CD14-positive monocyte (primary cell): ENCODE measurements around the gene GIGYF2. TPM values are rescaled to one million over a fixed set of nuclear protein-coding genes. Genes with fewer than 3 reads are reported as not detected.

Experiments used
- DNase-seq, 3 donors: peaks; one replicate each; pipeline ENCODE4 v3.0.0-alpha.2; 2011 to 2022
- H2AFZ ChIP-seq: 2 replicates; pipeline ENCODE4 v1.6.0; 2012; ENCODE audit warnings: mild to moderate bottlenecking, low read depth, low read length, inconsistent platforms; ENCODE audit not compliant: insufficient read depth, poor library complexity, severe bottlenecking
- H3K27ac ChIP-seq, 2 donors: 1 replicate in 1 of 2; 2 replicates in 1 of 2; pipeline ENCODE4 v1.5.1; 2012 to 2013; ENCODE audit warnings: low read length in 2 of 2, control low read depth in 1 of 2, inconsistent platforms in 1 of 2, low read depth in 1 of 2, mild to moderate bottlenecking in 1 of 2
- H3K27me3 ChIP-seq, 2 donors: one replicate each; pipeline versions ENCODE4 v1.6.0 to v1.6.1; 2011 to 2013; ENCODE audit warnings: low read length in 2 of 2; ENCODE audit not compliant: control insufficient read depth in 2 of 2, insufficient read depth in 2 of 2
- H3K36me3 ChIP-seq, 2 donors: replicated peaks in 1 of 2; 1 replicate in 1 of 2; 2 replicates in 1 of 2; pipeline versions ENCODE4 v1.5.1 to v1.6.1; 2012 to 2013; ENCODE audit warnings: low read length in 2 of 2, control low read depth in 1 of 2, inconsistent platforms in 1 of 2, mild to moderate bottlenecking in 1 of 2; ENCODE audit not compliant: insufficient read depth in 2 of 2, control insufficient read depth in 1 of 2
- H3K4me1 ChIP-seq, 2 donors: 1 replicate in 1 of 2; 2 replicates in 1 of 2; pipeline versions ENCODE4 v1.5.1 to v1.6.1; 2012 to 2013; ENCODE audit warnings: low read length in 2 of 2, control low read depth in 1 of 2, inconsistent platforms in 1 of 2, mild to moderate bottlenecking in 1 of 2, moderate library complexity in 1 of 2; ENCODE audit not compliant: insufficient read depth in 2 of 2, control insufficient read depth in 1 of 2
- H3K4me2 ChIP-seq: replicated peaks from 2 replicates; pipeline ENCODE3; 2012; ENCODE audit warnings: low read length, moderate library complexity, mild to moderate bottlenecking; ENCODE audit not compliant: poor library complexity, severe bottlenecking; ENCODE audit errors: extremely low read depth
- H3K4me3 ChIP-seq, 3 experiments: fragments of 200-600 bp in 1 of 3; sonication (generic) in 1 of 3; replicated peaks in 1 of 3; 1 replicate in 2 of 3; 2 replicates in 1 of 3; pipeline ENCODE4 v1.5.1; 2011 to 2013; ENCODE audit warnings: low read length in 3 of 3, mild to moderate bottlenecking in 3 of 3, control low read depth in 2 of 3, low read depth in 2 of 3, inconsistent platforms in 1 of 3, moderate library complexity in 1 of 3
- H3K79me2 ChIP-seq: 2 replicates; pipeline ENCODE4 v1.6.0; 2012; ENCODE audit warnings: mild to moderate bottlenecking, control low read depth, inconsistent platforms, low read length, moderate library complexity; ENCODE audit not compliant: insufficient read depth
- H3K9ac ChIP-seq: 2 replicates; pipeline ENCODE4 v1.6.0; 2017; ENCODE audit warnings: low read length, mild to moderate bottlenecking; ENCODE audit not compliant: insufficient read depth, poor library complexity, severe bottlenecking
- H3K9me3 ChIP-seq, 2 donors: replicated peaks in 1 of 2; 1 replicate in 1 of 2; 2 replicates in 1 of 2; pipeline versions ENCODE4 v1.5.1 to v1.6.1; 2012 to 2013; ENCODE audit warnings: low read length in 2 of 2, control low read depth in 1 of 2; ENCODE audit not compliant: control insufficient read depth in 1 of 2, insufficient read depth in 1 of 2
- H4K20me1 ChIP-seq: 2 replicates; pipeline ENCODE4 v1.6.0; 2012; ENCODE audit warnings: mild to moderate bottlenecking, low read length, control low read depth, moderate library complexity; ENCODE audit not compliant: insufficient read depth
- H3K27ac Mint-ChIP-seq, 7 donors: one replicate each; pipeline ENCODE4 v1.8.0; 2020; ENCODE audit warnings: mild to moderate bottlenecking in 7 of 7, mixed read lengths in 7 of 7, moderate library complexity in 6 of 7, inconsistent platforms in 2 of 7
- H3K27me3 Mint-ChIP-seq, 3 donors: one replicate each; pipeline ENCODE4 v1.8.0; 2021 to 2022; ENCODE audit warnings: low read depth in 3 of 3, mild to moderate bottlenecking in 3 of 3, mixed read lengths in 3 of 3, moderate library complexity in 3 of 3, inconsistent platforms in 1 of 3
- H3K36me3 Mint-ChIP-seq, 2 donors: one replicate each; pipeline ENCODE4 v1.8.0; 2020; ENCODE audit warnings: mixed read lengths in 2 of 2, inconsistent platforms in 1 of 2, mild to moderate bottlenecking in 1 of 2
- H3K4me1 Mint-ChIP-seq: one replicate; pipeline ENCODE4 v1.8.0; 2020; ENCODE audit warnings: mild to moderate bottlenecking, mixed read lengths
- H3K4me3 Mint-ChIP-seq, 2 donors: one replicate each; pipeline ENCODE4 v1.8.0; 2020; ENCODE audit warnings: mild to moderate bottlenecking in 2 of 2, mixed read lengths in 2 of 2, moderate library complexity in 1 of 2
- H3K9me3 Mint-ChIP-seq, 7 donors: one replicate each; pipeline ENCODE4 v1.8.0; 2020 to 2022; ENCODE audit warnings: mixed read lengths in 7 of 7, mild to moderate bottlenecking in 6 of 7, moderate library complexity in 6 of 7, inconsistent platforms in 2 of 7
- CTCF ChIP-seq: fragments of 200-600 bp; IDR thresholded peaks from one replicate; pipeline ENCODE4 v1.8.0; 2022; ENCODE audit warnings: antibody characterized with exemption, mild to moderate bottlenecking
- WGBS: methylation state at CpG from one replicate; pipeline ENCODE4 v1.1.5; 2013; ENCODE audit warnings: missing lambda C conversion rate; ENCODE audit not compliant: insufficient coverage; 5-methylcytosine and 5-hydroxymethylcytosine counted together
- intact Hi-C, 2 donors: fragments of 100-400 bp; cut with micrococcal nuclease; formaldehyde crosslinking; loops; one replicate each; pipeline versions ENCODE4 v1.15.0 to v1.15.1; 2023
- polyA plus RNA-seq, 3 donors: library from polyadenylated mRNA; depleted of rRNA in 1 of 3; unstranded in 2 of 3; stranded (reverse) in 1 of 3; fragments of 300-500 nt in 2 of 3; fragments of >200 nt in 1 of 3; fragmentation: Illumina TruSeq in 2 of 3; gene quantifications; 1 replicate in 2 of 3; 2 replicates in 1 of 3; pipeline ENCODE4 v1.2.3, GENCODE V29; 2012 to 2021

GIGYF2 gene
- polyA plus RNA-seq, 3 donors = 7.7 to 20.7 (median 17.3) TPM

- no peaks in the 10 kb centered on the region for H4K20me1 ChIP-seq
- Mint-ChIP-seq H3K27me3 (peaks cover 0 to 3% (median 2%) of the 10 kb centered on the region in 3 donors), H3K9me3 (peaks cover 0 to 1% (median 0%) of the 10 kb centered on the region in 7 donors), H3K4me1 (peaks cover 5% of the 10 kb centered on the region), H3K27ac (no peak overlapping the region), H3K36me3 (no peaks in the 10 kb centered on the region), H3K4me3 (no peak overlapping the region)
- no peaks in the 10 kb centered on the region for H3K9me3 ChIP-seq
- H3K9ac ChIP-seq = no peak overlapping the region
- intact Hi-C loops = no loop called here
- no peaks in the 10 kb centered on the region for H3K36me3 ChIP-seq
- no peak for TF ChIP-seq CTCF
- no peak overlapping the region for H2AFZ ChIP-seq
- no peak for DNase-seq
- H3K27me3 ChIP-seq = no peaks in the 10 kb centered on the region
- no peaks in the 10 kb centered on the region for H3K79me2 ChIP-seq
- no peak overlapping the region for H3K4me2 ChIP-seq
- no peak overlapping the region for H3K27ac ChIP-seq
- peaks cover 18 to 22% of the 10 kb centered on the region in 2 donors for H3K4me1 ChIP-seq
- WGBS = 93% methylated on average over 18 of the region's 18 CpGs
- no peak overlapping the region for H3K4me3 ChIP-seq
Observed at GRCh38 chr2:232898592-232899543, 201.7 kb downstream of the GIGYF2 start.

- H3K4me3 ChIP-seq = peak overlapping the region in 1 of 3 experiments; percentile 23
- no peaks in the 10 kb centered on the region for H3K79me2 ChIP-seq
- no peaks in the 10 kb centered on the region for H3K36me3 Mint-ChIP-seq
- H3K4me1 Mint-ChIP-seq = peaks cover 5% of the 10 kb centered on the region
- peaks cover 2 to 4% (median 3%) of the 10 kb centered on the region in 3 donors for H3K27me3 Mint-ChIP-seq
- H3K27ac ChIP-seq = peak overlapping the region in 1 of 2 donors; percentile 16
- no peaks in the 10 kb centered on the region for H4K20me1 ChIP-seq
- no peaks in the 10 kb centered on the region for H3K36me3 ChIP-seq
- H3K9me3 Mint-ChIP-seq = peaks cover 0 to 2% (median 0%) of the 10 kb centered on the region in 7 donors
- H3K4me2 ChIP-seq = peak overlapping the region; percentile 27
- intact Hi-C loops = no loop called here
- H3K4me3 Mint-ChIP-seq = no peak overlapping the region
- no peak overlapping the region for H3K9ac ChIP-seq
- no peaks in the 10 kb centered on the region for H3K9me3 ChIP-seq
- 65% methylated on average over 33 of the region's 43 CpGs for WGBS
- peak overlapping the region in 1 of 7 donors; percentile 11 for H3K27ac Mint-ChIP-seq
- H3K4me1 ChIP-seq = peaks cover 18 to 22% of the 10 kb centered on the region in 2 donors
- DNase-seq = peak; percentile 32 to 57 (median 36)
- no peaks in the 10 kb centered on the region for H3K27me3 ChIP-seq
- no peak for TF ChIP-seq CTCF
- peak overlapping the region; percentile 47 for H2AFZ ChIP-seq
Observed at GRCh38 chr2:232900811-232901735, 203.9 kb downstream of the GIGYF2 start.
